Activated CD8-positive, alpha-beta memory T cell treated with anti-CD3 and anti-CD28 coated beads, Interleukin-2, amount 10 ng/mL, durations not matched to agents 7 days and 5 days (primary cell): Measurements from ENCODE around the gene CFAP141. TPM values are rescaled to one million over a fixed set of nuclear protein-coding genes. Genes with fewer than 3 reads are reported as not detected.

Source experiments
- ATAC-seq: fragments of 150-1000 bp; cut with Tn5 transposase; one replicate; pipeline ENCODE4 v1.10.0; 2021; ENCODE audit warnings: moderate library complexity
- CTCF ChIA-PET: fragments of 350-600 bp; sonication (Branson Sonifier 250); formaldehyde crosslinking; loops from one replicate; lab custom pipeline; 2021; ENCODE audit warnings: antibody characterized with exemption; lab: Charles Lee
- DNase-seq: peaks from one replicate; pipeline ENCODE4 v3.0.0-alpha.2; 2020
- H3K27ac Mint-ChIP-seq: one replicate; pipeline ENCODE4 v1.8.0; 2021; ENCODE audit warnings: mild to moderate bottlenecking, mixed read lengths
- H3K27me3 Mint-ChIP-seq: one replicate; pipeline ENCODE4 v1.8.0; 2021; ENCODE audit warnings: mixed read lengths
- H3K36me3 Mint-ChIP-seq: one replicate; pipeline ENCODE4 v1.8.0; 2021; ENCODE audit warnings: mild to moderate bottlenecking, mixed read lengths
- H3K4me1 Mint-ChIP-seq: one replicate; pipeline ENCODE4 v1.8.0; 2021; ENCODE audit warnings: mixed read lengths
- H3K4me3 Mint-ChIP-seq: one replicate; pipeline ENCODE4 v1.8.0; 2021; ENCODE audit warnings: mild to moderate bottlenecking, moderate library complexity, mixed read lengths
- H3K9me3 Mint-ChIP-seq: one replicate; pipeline ENCODE4 v1.8.0; 2022; ENCODE audit warnings: low read depth, mixed read lengths
- microRNA-seq: library from miRNA; unstranded; fragments of <30 nt; microRNA quantifications from one replicate; pipeline ENCODE4 v1.2.0, GENCODE V29; 2022
- total RNA-seq, 2 experiments: library from RNA; stranded (reverse); gene quantifications; one replicate each; pipeline ENCODE4 v1.2.3, GENCODE V29; 2021

The CFAP141 gene
- total RNA-seq, 2 experiments from 2014 or later: not detected

DNA sequence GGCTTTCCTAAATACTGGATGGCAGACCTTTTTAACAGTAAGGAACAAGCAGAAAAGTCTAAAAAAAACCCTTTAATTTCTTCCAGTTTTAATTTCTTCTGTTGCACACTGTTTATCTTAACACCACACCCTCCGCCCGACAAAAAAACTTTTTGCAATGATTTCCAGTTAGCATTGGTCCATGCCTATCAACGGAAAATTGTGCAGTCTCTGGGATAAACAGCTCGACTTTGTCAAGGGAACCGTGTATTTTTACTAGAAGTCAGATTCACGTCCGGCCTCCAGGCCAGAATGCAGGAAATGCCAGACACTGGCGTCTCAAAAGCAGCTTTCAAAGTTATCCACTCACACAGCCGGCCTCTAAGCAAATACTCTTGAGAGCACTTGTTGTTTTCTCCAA lies 50.9 kb downstream of the CFAP141 start:
- Mint-ChIP-seq H3K27me3 (no peaks in the 10 kb centered on the region), H3K4me3 (no peak overlapping the region), H3K36me3 (peaks cover 50% of the 10 kb centered on the region), H3K4me1 (peaks cover 50% of the 10 kb centered on the region), H3K27ac (peak overlapping the region; percentile 31), H3K9me3 (peaks cover 3% of the 10 kb centered on the region)
- no peak for DNase-seq
- CTCF ChIA-PET: no interaction called here
- no peak for ATAC-seq

DNA sequence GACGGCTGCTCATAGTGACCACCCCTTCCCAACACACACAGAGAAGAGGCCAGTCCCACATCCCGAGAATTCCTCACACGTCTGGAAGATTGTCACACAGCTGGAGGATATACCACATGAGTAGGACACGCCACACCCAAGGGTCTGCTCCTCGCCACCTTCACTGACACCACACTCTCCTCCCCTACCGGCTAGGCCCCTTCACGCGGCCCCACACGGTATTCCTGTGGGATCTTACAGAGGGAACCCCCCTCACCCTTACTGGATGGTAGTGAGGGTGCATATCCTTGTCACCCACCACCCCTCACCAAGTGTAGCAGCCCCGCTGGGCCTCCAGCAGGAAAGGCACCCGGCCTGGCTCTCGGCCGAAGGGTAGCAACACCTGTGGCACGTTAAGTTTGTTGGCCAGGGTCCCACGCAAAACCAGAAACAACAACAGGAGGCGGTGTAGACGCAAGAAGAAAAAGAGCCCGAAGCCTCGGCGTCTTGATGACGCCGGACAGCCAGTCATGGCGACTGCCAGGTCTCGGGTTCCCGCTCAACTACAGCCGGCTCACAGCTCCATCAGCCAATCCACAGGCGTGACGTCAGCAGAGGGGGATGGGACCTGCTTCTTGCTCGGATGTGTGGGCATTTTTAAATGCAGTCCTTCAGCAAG lies 51.5 kb downstream of the CFAP141 start, which contains the start of gene NUP210L:
TSS of gene NUP210L (minus strand) at position 540 of the 658 bp plus-strand sequence.
- H3K36me3 Mint-ChIP-seq: peaks cover 45% of the 10 kb centered on the region
- CTCF ChIA-PET: no interaction called here

DNA sequence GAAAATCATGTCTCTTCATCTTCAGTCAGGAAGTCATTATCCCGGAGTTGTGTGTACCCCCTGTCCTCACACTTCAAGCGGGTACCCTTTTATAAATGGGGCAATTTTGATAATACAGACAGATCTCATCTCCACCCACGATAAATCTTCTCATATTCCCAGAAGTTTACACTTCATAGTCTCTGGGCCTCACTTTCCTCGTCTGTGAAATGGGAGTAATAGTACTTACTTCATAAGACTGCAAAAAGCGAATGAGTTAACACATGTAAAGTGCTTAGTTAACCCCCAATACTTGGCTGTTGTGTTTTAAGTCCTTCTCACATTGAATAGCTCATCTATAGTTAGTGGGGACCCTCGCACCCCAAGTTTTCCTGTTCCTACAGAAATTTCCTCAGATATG lies 52.1 kb downstream of the CFAP141 start:
- CTCF ChIA-PET: no interaction called here
- Mint-ChIP-seq H3K27me3 (no peaks in the 10 kb centered on the region), H3K27ac (no peak overlapping the region), H3K4me1 (peaks cover 39% of the 10 kb centered on the region), H3K4me3 (no peak overlapping the region), H3K9me3 (no peaks in the 10 kb centered on the region), H3K36me3 (peaks cover 39% of the 10 kb centered on the region)
- DNase-seq (no peak), ATAC-seq (no peak)

More for the DNA sequence above, 51.5 kb downstream of the CFAP141 start, which contains the start of gene NUP210L:
- H3K9me3 Mint-ChIP-seq: peaks cover 2% of the 10 kb centered on the region
- no peak within 1 kb of the TSS for H3K4me3 Mint-ChIP-seq
- peak within 1 kb of the TSS; percentile 31 for H3K27ac Mint-ChIP-seq
- DNase-seq (no peak), ATAC-seq (no peak)
- H3K4me1 Mint-ChIP-seq: peaks cover 46% of the 10 kb centered on the region
- no peaks in the 10 kb centered on the region for H3K27me3 Mint-ChIP-seq

DNA sequence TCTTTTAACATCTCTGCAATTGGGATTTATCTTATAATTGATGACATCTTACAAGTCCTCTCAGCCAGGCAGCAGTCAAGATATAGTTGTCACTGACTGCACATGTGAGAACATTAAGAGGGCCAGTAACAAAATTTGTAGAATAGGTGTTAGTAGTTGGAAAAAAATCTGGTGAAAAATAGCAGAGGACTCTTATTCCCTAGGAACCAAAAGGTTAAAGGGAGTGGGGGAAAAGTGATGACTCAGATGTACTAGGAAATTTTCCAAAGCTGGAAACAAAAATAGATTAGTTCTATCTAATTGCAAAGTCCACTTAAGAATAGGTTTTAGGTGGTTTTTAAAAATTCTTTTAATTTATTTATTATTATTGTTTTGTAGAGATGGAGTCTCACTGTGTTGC lies 54.8 kb downstream of the CFAP141 start:
- Mint-ChIP-seq H3K9me3 (no peaks in the 10 kb centered on the region), H3K36me3 (peaks cover 20% of the 10 kb centered on the region), H3K4me3 (no peak overlapping the region), H3K27ac (no peak overlapping the region), H3K4me1 (peaks cover 18% of the 10 kb centered on the region), H3K27me3 (no peaks in the 10 kb centered on the region)
- DNase-seq: no peak
- CTCF ChIA-PET: no interaction called here
- no peak for ATAC-seq

Small RNAs within 50 kb of the gene (microRNA-seq; reads per million reads assigned to microRNA genes)
- 23.0 reads per million, percentile 46 among the genes with 10 or more reads in this experiment for gene MIR190B

Other genes starting within 250 kb of the CFAP141 start
- 10 to 100 TPM; 86.3 to 98.5 TPM for gene CRTC2, start 247.7 kb downstream of the CFAP141 start, total RNA-seq
- 10 to 100 TPM; 38.1 to 48.0 TPM for gene SLC39A1, start 242.8 kb downstream of the CFAP141 start, total RNA-seq
- 1 to 10 TPM; 6.3 to 8.5 TPM for gene CREB3L4, start 238.4 kb downstream of the CFAP141 start, total RNA-seq
- gene JTB, start 228.7 kb downstream of the CFAP141 start, total RNA-seq: 100 to 1,000 TPM; 127 to 156 TPM
- gene RAB13, start 220.0 kb downstream of the CFAP141 start, total RNA-seq: 1 to 10 TPM; 4.2 to 6.3 TPM
- gene RPS27, start 215.6 kb downstream of the CFAP141 start, total RNA-seq: 1,000 to 10,000 TPM; 1,223 to 1,678 TPM
- gene NUP210L, start 51.3 kb downstream of the CFAP141 start, total RNA-seq: under 1 TPM in 1 of 2 experiments, not detected in 1; 0.09 TPM
- 100 to 1,000 TPM; 678 to 780 TPM for gene TPM3, start 14.2 kb downstream of the CFAP141 start, total RNA-seq
- gene UBAP2L, start 14.6 kb upstream of the CFAP141 start, total RNA-seq: 100 to 1,000 TPM; 162 to 201 TPM
- gene HAX1, start 66.3 kb upstream of the CFAP141 start, total RNA-seq: 100 to 1,000 TPM; 104 to 123 TPM
- gene AQP10, start 114.8 kb upstream of the CFAP141 start, total RNA-seq: not detected
- gene ATP8B2, start 119.2 kb upstream of the CFAP141 start, total RNA-seq: 10 to 100 TPM; 46.3 to 67.3 TPM
- under 1 TPM; 0.53 to 0.66 TPM for gene IL6R, start 199.0 kb upstream of the CFAP141 start, total RNA-seq